NCI-H2227 treated with DMSO at 0.1 percent for 48 hours (cell line): ENCODE data around the gene ARAP3.

Experiments
- DNase-seq: peaks from one replicate; lab custom pipeline; 2025; lab: John Stamatoyannopoulos, UW

ARAP3 gene

GRCh38 chr5:141697586-141697985 is 15.6 kb upstream of the ARAP3 start:
- no peak for DNase-seq

DNA sequence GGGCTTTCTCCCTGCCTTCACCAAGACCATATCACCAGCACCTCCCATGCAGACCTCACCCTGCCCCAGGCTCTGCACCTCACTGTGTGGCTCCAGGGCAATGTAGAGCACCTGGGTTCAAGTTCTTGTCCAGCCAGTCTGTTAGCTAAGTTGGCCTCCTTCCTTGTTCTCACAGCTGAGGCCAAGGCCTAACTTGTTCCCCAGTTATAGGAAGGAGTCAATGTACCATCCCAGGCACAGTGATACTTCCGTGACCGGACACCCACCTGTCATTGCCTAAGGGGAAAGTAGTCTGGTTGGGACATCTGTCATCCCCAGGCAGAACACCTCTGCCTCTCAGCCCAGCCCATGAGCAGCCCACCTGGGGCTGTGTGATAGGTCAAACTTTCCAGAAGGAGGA is 14.4 kb upstream of the ARAP3 start:
- no peak for DNase-seq

DNA sequence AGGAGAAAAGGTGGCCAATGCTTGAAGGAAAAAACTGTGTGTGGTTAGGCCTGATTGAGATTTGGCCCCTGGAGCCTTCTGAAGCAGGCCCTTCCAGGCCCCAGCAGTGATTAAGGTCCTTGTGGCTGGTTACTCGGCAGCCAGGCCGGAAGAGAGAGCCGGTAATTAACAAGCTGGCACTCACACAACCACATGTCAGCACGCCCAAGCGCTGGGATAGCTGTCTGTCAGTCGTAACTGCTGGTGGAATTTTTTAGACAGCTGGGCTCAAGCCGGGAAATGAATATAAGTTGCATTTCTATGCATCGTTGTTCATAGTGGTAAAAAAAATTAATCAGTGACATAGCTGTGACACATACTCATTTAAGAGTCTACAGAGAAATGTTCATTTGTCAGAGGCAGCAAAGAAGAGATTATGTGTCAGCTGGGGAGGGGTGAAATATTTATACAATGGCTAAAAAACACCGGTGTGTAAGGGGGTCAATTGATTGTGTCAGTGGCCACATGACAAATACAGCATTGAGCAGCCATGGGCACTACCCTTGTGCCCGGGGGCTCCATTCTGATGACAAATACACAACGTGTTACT is 13.7 kb upstream of the ARAP3 start:
- DNase-seq, result peak; percentile 38

DNA sequence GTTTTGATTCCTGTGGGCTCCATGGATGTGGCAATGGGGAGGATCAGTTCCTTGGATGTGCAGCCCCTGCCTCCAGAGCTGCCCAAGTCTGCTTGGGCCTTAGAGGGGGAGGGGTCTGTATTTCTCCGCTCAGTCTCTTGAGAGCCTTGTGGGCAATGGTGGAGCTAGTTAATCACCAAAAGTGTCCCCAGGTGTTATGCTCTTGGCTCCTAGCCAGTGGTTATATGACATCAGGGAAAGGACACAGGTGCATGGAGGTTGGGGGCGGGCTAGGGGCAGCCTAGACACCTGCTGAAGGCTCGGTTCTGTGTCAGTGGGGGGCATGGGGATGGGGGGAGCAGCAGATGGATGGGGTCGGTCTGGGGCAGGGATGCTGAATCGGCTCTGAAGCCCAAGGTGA is 12.4 kb upstream of the ARAP3 start:
- DNase-seq, result no peak

DNA sequence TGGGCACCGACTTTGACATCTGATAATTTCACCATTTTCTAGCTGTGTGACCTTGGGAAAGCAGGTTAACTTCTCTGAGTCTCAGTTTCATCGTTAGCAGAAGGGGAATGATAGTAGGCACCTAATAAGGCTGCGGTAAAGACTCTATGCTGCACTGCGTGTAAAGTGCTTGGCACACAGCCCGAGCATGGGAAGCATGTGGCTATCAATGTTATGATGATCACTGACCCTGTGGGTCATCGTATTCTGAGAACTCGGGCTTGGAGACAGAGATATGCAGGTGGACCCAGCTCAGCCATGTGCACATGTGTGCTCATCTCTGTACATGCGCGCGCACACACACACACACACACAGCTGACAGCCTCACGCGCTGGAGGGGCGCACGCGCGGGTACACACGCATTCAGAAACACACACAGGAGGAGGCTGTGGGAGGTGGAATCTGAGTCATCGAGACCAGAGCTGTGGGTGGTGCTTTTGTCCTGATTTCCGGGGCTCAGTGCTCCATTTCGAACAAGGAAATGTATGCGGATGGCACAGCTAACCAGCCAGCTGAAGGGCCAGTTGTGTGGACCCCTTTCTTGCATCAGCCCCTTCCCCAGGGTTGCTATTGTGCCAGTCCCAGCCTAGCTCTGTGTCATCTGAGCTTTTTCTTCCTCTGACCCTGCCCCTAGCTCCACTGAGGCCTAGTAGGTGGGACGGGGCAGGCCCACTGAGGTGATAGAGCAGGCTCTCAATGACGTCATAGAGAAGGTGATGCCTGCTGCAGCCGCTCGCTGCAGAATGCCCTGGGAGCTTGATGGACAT is 11.1 kb upstream of the ARAP3 start:
- no peak for DNase-seq

DNA sequence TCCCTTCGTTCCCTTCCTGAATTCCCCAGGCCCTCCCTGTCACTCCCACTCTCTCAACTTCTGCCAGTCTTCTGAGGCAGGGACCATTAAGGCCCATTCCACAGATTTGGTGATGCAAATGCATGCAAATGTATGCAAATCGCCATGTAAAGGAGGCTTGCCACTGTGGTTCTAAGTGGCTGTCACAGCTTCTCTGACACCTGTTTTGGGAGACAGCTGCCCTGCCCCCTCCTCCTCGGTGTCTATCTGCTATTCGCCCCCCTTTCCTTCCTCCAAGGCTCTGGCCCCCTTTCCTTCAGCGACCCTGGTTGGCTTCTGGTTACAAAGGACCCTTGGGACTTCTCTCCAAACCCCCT is 10.5 kb upstream of the ARAP3 start:
- DNase-seq, result no peak

GRCh38 chr5:141691867-141692532 is 10.0 kb upstream of the ARAP3 start:
- peak; percentile 69 for DNase-seq

DNA sequence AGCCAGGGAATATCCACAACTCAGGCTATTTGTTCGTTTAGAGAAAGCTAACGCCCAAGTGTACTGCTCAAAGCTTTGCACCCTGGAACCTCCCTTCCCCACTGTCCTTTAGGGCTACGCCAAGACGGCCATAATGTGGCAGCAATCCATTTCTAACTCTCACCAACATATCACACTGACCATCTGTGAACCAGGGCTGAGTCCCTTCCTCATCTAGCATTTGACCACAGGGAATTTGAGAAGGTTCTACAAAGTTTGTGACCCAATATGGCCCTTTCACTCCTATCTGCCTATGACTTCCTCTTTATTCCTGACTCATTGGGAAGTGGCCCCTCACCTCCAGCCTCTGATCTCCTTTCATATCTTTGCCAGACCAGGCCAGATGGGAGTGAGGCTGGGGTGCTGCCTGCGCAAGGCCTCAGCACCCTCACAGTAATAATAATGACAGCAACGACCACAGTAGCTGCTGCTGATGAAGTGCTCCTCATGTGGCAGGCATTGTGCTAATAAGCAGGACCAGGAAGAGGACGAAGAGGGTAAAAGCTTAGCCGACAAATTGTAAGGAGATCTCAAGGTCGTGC is 9.3 kb upstream of the ARAP3 start:
- no peak for DNase-seq

DNA sequence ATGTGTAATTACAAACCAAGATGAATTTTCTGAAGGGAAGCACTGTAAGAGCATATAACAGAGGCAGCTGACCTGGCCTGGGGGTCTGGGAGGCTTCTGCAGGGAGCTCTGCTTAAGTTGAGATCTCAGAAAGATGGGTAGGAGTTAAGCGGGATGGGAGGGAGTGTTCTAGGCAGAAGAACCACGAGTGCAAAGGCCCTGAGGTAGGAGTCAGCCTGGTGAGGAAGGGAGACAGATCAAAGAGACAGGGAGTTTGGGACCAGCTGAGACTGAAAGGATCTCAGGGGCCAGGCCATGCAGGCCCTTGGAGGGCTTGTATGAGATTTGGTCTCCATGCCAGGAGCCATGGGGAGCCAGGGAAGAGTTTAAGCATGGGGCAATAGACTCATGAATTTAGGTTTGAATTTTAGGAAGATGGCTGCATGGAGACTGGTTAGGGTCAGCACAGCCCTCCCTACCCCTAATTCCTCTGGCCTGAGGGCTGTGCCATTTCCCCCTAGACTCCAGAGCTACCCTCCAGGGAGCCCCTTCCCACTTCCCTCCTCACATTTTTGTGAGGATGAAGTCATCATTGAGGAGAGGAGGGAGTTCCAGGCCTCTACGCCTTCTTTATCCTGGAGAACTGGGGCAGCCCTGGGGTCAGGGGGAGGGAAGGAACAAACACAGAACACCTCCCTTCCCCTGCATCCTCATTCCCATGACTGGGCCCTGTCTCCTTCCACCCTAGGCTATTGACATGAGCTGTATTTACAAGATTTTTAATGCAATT is 4.8 kb upstream of the ARAP3 start:
- no peak for DNase-seq

- DNase-seq, result no peak
Measured at GRCh38 chr5:141685591-141685990, 3.6 kb upstream of the ARAP3 start.

- no peak for DNase-seq
Measured at GRCh38 chr5:141683596-141684141, 1.6 kb upstream of the ARAP3 start.

- no peak for DNase-seq
Measured at GRCh38 chr5:141681295-141681694, 735 bp downstream of the ARAP3 start.

GRCh38 chr5:141680751-141681201 is 1.3 kb downstream of the ARAP3 start:
- no peak for DNase-seq

DNA sequence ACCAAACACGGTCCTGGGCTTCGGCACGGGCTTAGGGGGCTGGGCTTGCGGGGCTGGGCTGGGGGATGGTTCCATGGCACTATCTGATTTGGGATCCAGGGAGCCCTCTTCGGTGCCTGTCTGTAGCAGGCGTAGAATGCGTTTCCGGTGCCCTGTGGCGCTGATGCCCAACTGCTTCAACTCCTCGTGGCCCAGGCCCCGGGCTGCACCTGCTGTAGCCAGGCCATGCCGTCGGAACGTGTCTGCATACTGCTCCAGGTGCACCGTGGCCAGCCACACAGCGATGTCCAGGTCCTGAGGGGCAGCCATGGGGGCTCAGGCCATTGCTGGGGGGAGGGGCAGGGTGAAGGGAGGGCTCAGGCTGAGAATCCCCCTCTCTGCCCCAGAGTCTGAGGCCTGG is 1.9 kb downstream of the ARAP3 start:
- DNase-seq, result no peak

GRCh38 chr5:141677415-141677814 is 4.6 kb downstream of the ARAP3 start:
- DNase-seq, result no peak

DNA sequence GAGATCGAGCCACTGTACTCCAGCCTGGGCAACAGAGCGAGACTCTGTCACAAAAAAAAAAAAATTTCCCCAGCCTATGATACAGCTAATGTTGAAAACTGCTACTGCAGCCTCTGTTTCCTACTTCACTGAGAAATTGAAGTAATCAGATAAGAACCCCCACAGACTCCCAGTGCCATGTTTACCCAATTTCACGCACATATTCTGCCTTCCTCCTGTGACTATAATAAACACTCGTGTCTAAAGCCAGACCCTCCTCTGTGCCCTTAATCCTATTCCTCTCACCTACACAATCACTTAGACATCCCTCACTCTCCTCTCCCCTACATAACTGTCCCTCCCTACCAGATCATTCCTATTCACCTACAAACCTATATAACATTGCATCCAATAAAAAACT is 6.4 kb downstream of the ARAP3 start:
- no peak for DNase-seq

DNA sequence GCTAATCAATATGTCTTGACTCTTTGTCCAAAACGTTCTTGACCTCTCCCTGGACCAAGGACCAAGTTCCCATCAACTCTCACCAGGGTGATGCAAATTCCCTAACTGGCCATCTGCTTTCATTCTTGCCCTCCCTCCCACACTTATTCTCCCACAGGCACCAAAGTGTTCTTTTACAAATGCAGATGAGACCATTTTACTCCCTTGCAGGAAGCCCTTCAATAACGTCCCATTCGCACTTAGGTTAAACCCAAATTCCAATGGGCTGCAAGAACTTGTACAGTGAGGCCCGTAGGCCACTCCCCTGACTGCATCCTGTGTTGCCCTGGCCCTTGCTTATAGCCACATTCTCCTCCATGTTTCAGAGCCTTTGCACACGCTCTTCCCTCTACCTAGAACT is 7.3 kb downstream of the ARAP3 start:
- DNase-seq, result no peak

GRCh38 chr5:141672841-141673813 is 8.9 kb downstream of the ARAP3 start:
- DNase-seq, result peak; percentile 68

GRCh38 chr5:141672071-141672840 is 9.8 kb downstream of the ARAP3 start:
- DNase-seq, result no peak

DNA sequence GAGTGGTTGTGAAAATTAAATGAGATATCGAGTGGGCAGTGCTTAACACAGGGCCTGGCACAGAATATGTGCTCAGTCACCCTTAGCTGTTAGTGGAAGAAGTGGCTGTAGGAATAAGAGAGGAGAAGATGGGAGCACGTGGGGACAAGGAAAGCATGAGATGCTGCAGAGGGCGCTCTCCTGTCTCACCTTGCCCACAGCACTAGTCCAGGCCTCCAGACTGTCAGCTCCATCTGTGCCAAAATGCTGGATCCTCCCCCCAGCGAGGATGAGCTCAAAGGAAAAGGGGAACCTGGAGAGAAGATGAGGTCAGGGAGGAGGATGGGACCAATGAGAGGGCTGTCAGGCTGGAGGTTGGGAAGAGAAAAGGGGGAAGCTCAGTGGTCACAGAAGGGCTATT is 12.5 kb downstream of the ARAP3 start:
- no peak for DNase-seq
